ENCODE data around the gene CCNL2.

Gene CCNL2

GRCh38 chr1:1436630-1437032 lies 37.5 kb upstream of the CCNL2 start:
- TF ChIP-seq EZH2phosphoT487 (IDR thresholded peaks at IDR 0.05; ENCODE audit: low read length) (no peak), CTCF (IDR thresholded peaks at IDR 0.05; ENCODE audit: low read length) (no peak), EZH2 (optimal IDR thresholded peaks at IDR 0.05; ENCODE audit: low read depth, low read length) (no peak)
- Histone ChIP-seq H3F3A (ENCODE audit: insufficient read depth, low read length) (no peaks in the 10 kb centered on the region), H3K4me2 (ENCODE audit: low read depth, low read length) (no peak overlapping the region), H3K27ac (ENCODE audit: low read length) (no peak overlapping the region), H4K20me1 (ENCODE audit: insufficient read depth, low read length) (no peaks in the 10 kb centered on the region), H3K9me3 (replicated peaks; ENCODE audit: insufficient read depth, low read length) (no peaks in the 10 kb centered on the region), H3K9ac (ENCODE audit: low read length) (no peak overlapping the region), H3K9me2 (replicated peaks; ENCODE audit: insufficient read depth, low read length) (no peaks in the 10 kb centered on the region), H3K4me1 (ENCODE audit: low read length) (no peaks in the 10 kb centered on the region; the same call in 1 of the 2 replicates), H2AFZ (ENCODE audit: low read length) (no peak overlapping the region), H3K36me3 (replicated peaks; ENCODE audit: insufficient read depth, low read length) (no peaks in the 10 kb centered on the region), H3K27me3 (replicated peaks; ENCODE audit: insufficient read depth, low read length) (peaks cover 52% of the 10 kb centered on the region), H3K4me3 (ENCODE audit: low read length) (no peak overlapping the region), H3K79me2 (ENCODE audit: low read length) (no peaks in the 10 kb centered on the region)
- no peak for DNase-seq

GRCh38 chr1:1435911-1436629 lies 36.9 kb upstream of the CCNL2 start:
- no peak for DNase-seq
- no peak overlapping the region for H3K27ac ChIP-seq (ENCODE audit: low read length)
- H3F3A ChIP-seq (ENCODE audit: insufficient read depth, low read length), result no peaks in the 10 kb centered on the region
- no peaks in the 10 kb centered on the region for H3K79me2 ChIP-seq (ENCODE audit: low read length)
- no peak overlapping the region for H3K4me3 ChIP-seq (ENCODE audit: low read length)
- no peak overlapping the region for H3K9ac ChIP-seq (ENCODE audit: low read length)
- TF ChIP-seq EZH2 (optimal IDR thresholded peaks at IDR 0.05; ENCODE audit: low read depth, low read length) (no peak), EZH2phosphoT487 (IDR thresholded peaks at IDR 0.05; ENCODE audit: low read length) (no peak), CTCF (IDR thresholded peaks at IDR 0.05; ENCODE audit: low read length) (no peak)
- no peaks in the 10 kb centered on the region for H3K36me3 ChIP-seq (replicated peaks; ENCODE audit: insufficient read depth, low read length)
- no peaks in the 10 kb centered on the region for H3K9me3 ChIP-seq (replicated peaks; ENCODE audit: insufficient read depth, low read length)
- no peaks in the 10 kb centered on the region; the same call in 1 of the 2 replicates for H3K4me1 ChIP-seq (ENCODE audit: low read length)
- H4K20me1 ChIP-seq (ENCODE audit: insufficient read depth, low read length), result no peaks in the 10 kb centered on the region
- no peaks in the 10 kb centered on the region for H3K9me2 ChIP-seq (replicated peaks; ENCODE audit: insufficient read depth, low read length)
- no peak overlapping the region for H3K4me2 ChIP-seq (ENCODE audit: low read depth, low read length)
- H2AFZ ChIP-seq (ENCODE audit: low read length), result no peak overlapping the region
- H3K27me3 ChIP-seq (replicated peaks; ENCODE audit: insufficient read depth, low read length), result peaks cover 54% of the 10 kb centered on the region

- Histone ChIP-seq H3K36me3 (replicated peaks; ENCODE audit: insufficient read depth, low read length) (no peaks in the 10 kb centered on the region), H3K4me3 (ENCODE audit: low read length) (no peak within 1 kb of the TSS), H4K20me1 (ENCODE audit: insufficient read depth, low read length) (no peaks in the 10 kb centered on the region), H3F3A (ENCODE audit: insufficient read depth, low read length) (no peaks in the 10 kb centered on the region), H3K9me3 (replicated peaks; ENCODE audit: insufficient read depth, low read length) (no peaks in the 10 kb centered on the region), H3K4me2 (ENCODE audit: low read depth, low read length) (no peak within 1 kb of the TSS), H3K27me3 (replicated peaks; ENCODE audit: insufficient read depth, low read length) (peaks cover 61% of the 10 kb centered on the region), H3K9me2 (replicated peaks; ENCODE audit: insufficient read depth, low read length) (no peaks in the 10 kb centered on the region), H3K79me2 (ENCODE audit: low read length) (no peaks in the 10 kb centered on the region), H3K4me1 (ENCODE audit: low read length) (no peaks in the 10 kb centered on the region), H3K9ac (ENCODE audit: low read length) (no peak within 1 kb of the TSS), H2AFZ (ENCODE audit: low read length) (no peak within 1 kb of the TSS), H3K27ac (ENCODE audit: low read length) (no peak within 1 kb of the TSS)
- TF ChIP-seq EZH2phosphoT487 (IDR thresholded peaks at IDR 0.05; ENCODE audit: low read length) (no peak), CTCF (IDR thresholded peaks at IDR 0.05; ENCODE audit: low read length) (no peak)
- DNase-seq, result no peak
Measured at GRCh38 chr1:1435106-1435903, 36.2 kb upstream of the CCNL2 start, which contains the start of gene VWA1. Gene VWA1, plus strand, starts transcription at chr1:1435690. Its CDS starts 59 bp downstream, at chr1:1435749.
